OCI-LY1 (cell line): Measurements from ENCODE around the gene GTF3A.

Experiments used
- EZH2 ChIP-seq: fragments of 200-600 bp; sonication (generic), shearing (Covaris generic); IDR thresholded peaks from 2 replicates; pipeline ENCODE4 v1.8.0; 2017; ENCODE audit warnings: borderline replicate concordance, mixed run types, mild to moderate bottlenecking, antibody characterized with exemption, low read length, moderate library complexity, mixed read lengths
- TF ChIP-seq, protein P1 (sequence below): fragments of 200-600 bp; sonication (generic), shearing (Covaris generic); IDR thresholded peaks from 2 replicates; pipeline ENCODE4 v1.5.1; 2017; ENCODE audit warnings: mild to moderate bottlenecking, antibody characterized with exemption, low read length, moderate library complexity, mixed read lengths

DNA sequence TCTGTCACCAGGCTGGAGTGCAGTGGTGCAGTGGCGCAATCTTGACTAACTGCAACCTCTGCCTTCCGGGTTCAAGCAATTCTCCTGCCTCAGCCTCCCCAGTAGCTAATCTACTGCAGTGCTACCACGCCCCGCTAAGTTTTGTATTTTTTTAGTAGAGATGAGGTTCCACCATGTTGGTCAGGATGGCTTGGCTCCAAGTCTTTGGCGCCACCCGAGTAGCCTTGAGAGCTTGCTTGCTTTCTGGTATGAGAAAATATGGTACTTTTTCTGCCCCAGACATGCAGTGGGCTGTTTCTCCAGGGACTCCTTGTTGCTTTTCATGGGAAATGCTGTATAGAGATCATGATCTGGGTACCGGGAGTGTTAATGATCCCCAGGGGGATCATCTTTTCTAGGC is 34.5 kb upstream of the GTF3A start:
- TF ChIP-seq EZH2 = no peak
- TF ChIP-seq, protein P1, sequence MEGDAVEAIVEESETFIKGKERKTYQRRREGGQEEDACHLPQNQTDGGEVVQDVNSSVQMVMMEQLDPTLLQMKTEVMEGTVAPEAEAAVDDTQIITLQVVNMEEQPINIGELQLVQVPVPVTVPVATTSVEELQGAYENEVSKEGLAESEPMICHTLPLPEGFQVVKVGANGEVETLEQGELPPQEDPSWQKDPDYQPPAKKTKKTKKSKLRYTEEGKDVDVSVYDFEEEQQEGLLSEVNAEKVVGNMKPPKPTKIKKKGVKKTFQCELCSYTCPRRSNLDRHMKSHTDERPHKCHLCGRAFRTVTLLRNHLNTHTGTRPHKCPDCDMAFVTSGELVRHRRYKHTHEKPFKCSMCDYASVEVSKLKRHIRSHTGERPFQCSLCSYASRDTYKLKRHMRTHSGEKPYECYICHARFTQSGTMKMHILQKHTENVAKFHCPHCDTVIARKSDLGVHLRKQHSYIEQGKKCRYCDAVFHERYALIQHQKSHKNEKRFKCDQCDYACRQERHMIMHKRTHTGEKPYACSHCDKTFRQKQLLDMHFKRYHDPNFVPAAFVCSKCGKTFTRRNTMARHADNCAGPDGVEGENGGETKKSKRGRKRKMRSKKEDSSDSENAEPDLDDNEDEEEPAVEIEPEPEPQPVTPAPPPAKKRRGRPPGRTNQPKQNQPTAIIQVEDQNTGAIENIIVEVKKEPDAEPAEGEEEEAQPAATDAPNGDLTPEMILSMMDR = no peak
